Astrocyte of the spinal cord (primary cell): ENCODE data around the gene PET117.
"Not testable (repeated sequence)": the region's sequence is repeated elsewhere in the genome, so short reads cannot be mapped to it uniquely, and the experiment has no call there.

Experiments
- DNase-seq: peaks from one replicate; pipeline ENCODE4 v3.0.0; 2011; ENCODE audit warnings: low read depth, low spot score
- H3K4me3 ChIP-seq: 2 replicates; pipeline ENCODE4 v1.5.1; 2011; ENCODE audit warnings: low read depth, mild to moderate bottlenecking, low read length, moderate library complexity
- in situ Hi-C: cut with HindIII; loops from 2 replicates; pipeline ENCODE4 v1.10.0; 2017; ENCODE audit warnings: low sequenced_read_pairs
- TF ChIP-seq, protein P1 (sequence below): IDR thresholded peaks from 2 replicates; pipeline ENCODE4 v1.5.1; 2012; ENCODE audit warnings: low read depth, mild to moderate bottlenecking, low read length, inconsistent platforms

Gene PET117

GRCh38 chr20:18137412-18138265 is at the start of gene PET117, which contains the start of gene KAT14:
PET117 (plus strand) TSS chr20:18137863; CDS start chr20:18137956, 93 bp downstream.
KAT14 (plus strand) TSS chr20:18137863; CDS start chr20:18142661, 4,798 bp downstream.
- TF ChIP-seq, protein P1, sequence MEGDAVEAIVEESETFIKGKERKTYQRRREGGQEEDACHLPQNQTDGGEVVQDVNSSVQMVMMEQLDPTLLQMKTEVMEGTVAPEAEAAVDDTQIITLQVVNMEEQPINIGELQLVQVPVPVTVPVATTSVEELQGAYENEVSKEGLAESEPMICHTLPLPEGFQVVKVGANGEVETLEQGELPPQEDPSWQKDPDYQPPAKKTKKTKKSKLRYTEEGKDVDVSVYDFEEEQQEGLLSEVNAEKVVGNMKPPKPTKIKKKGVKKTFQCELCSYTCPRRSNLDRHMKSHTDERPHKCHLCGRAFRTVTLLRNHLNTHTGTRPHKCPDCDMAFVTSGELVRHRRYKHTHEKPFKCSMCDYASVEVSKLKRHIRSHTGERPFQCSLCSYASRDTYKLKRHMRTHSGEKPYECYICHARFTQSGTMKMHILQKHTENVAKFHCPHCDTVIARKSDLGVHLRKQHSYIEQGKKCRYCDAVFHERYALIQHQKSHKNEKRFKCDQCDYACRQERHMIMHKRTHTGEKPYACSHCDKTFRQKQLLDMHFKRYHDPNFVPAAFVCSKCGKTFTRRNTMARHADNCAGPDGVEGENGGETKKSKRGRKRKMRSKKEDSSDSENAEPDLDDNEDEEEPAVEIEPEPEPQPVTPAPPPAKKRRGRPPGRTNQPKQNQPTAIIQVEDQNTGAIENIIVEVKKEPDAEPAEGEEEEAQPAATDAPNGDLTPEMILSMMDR = no peak
- DNase-seq = peak; percentile 95
- in situ Hi-C loops = no loop called here
- peak within 1 kb of the TSS; percentile 83 for H3K4me3 ChIP-seq

GRCh38 chr20:18088298-18088697 is 49.4 kb upstream of the PET117 start:
- DNase-seq, in situ Hi-C loops, H3K4me3 ChIP-seq: not testable (repeated sequence)

DNA sequence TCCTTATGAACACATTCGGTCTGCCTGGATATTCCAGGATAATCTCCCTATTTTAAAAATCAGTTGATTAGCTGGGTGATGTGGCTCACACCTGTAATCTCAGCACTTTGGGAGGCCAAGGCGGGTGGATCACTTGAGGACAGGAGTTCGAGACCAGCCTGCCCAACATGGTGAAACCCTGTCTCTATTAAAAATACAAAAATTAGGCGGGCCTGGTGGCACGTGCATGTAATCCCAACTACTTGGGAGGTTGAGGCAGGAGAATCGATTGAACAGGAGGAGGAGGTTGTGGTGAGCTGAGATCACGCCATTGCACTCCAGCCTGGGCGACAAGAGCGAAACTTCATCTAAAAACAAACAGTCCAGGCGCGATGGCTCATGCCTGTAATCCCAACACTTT is 48.8 kb upstream of the PET117 start:
- H3K4me3 ChIP-seq, DNase-seq, in situ Hi-C loops: not testable (repeated sequence)

- TF ChIP-seq, protein P1 = no peak
- no peak for DNase-seq
- in situ Hi-C loops = no loop called here
- no peak overlapping the region for H3K4me3 ChIP-seq
Measured at GRCh38 chr20:18090044-18090443, 47.6 kb upstream of the PET117 start.

DNA sequence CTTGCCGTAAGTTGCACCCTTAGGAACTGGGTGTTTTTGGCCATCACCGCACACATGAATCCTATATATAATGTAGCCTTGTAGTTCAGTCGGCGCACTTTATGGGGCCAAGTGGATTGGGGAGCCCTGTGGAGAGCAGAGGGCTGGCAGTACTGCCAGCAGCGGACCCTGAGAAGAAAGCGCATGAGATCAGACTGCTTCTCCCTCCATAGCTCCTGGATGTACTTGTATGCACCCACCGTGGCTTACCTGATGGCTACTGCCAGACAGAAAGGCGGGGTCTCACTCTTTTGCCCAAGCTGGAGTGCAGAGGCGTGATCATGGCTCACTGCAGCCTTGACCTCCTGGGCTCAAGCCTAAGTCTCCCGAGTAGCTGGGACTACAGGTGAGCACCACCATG is 47.2 kb upstream of the PET117 start:
- DNase-seq = no peak
- TF ChIP-seq, protein P1 = no peak
- no peak overlapping the region for H3K4me3 ChIP-seq
- in situ Hi-C loops = no loop called here

DNA sequence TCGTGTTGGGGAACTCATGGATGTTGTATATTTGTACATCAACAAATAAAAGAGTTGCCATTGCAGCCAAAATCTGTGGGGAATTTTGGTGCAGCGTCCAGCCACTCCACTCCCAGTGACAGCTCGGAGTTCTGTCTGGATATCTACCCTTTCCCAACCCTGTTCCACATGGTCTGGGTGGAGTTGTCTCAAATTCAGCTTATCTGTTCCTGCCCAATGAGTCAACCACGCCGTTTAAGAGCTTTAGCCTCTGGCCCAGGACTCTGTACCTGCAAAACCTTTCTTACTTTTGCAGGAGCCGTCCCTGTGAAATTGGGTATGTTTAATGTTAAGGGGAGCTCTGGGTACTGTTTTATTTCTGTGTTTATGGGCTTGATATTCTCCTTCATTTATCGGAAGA is 46.0 kb upstream of the PET117 start:
- in situ Hi-C loops = no loop called here
- no peak for DNase-seq

GRCh38 chr20:18092890-18093289 is 44.8 kb upstream of the PET117 start:
- no peak overlapping the region for H3K4me3 ChIP-seq
- TF ChIP-seq, protein P1 = no peak
- no peak for DNase-seq
- in situ Hi-C loops = no loop called here

More for the DNA sequence above, 46.0 kb upstream of the PET117 start:
- TF ChIP-seq, protein P1 = no peak
- H3K4me3 ChIP-seq = no peak overlapping the region
